HG02981 (cell line): ENCODE data around the gene MAP3K20.
A peak's percentile ranks its signal among the peaks of the same experiment; 100 is the strongest.
"Not testable (repeated sequence)": the region's sequence is repeated elsewhere in the genome, so short reads cannot be mapped to it uniquely, and the experiment has no call there.

ENCODE experiments used
- ATAC-seq: cut with Tn5 transposase; IDR thresholded peaks from one replicate; pipeline ENCODE4 v1.9.1; 2021; ENCODE audit warnings: mild to moderate bottlenecking, moderate library complexity; ENCODE audit not compliant: unreplicated experiment

MAP3K20 gene

DNA sequence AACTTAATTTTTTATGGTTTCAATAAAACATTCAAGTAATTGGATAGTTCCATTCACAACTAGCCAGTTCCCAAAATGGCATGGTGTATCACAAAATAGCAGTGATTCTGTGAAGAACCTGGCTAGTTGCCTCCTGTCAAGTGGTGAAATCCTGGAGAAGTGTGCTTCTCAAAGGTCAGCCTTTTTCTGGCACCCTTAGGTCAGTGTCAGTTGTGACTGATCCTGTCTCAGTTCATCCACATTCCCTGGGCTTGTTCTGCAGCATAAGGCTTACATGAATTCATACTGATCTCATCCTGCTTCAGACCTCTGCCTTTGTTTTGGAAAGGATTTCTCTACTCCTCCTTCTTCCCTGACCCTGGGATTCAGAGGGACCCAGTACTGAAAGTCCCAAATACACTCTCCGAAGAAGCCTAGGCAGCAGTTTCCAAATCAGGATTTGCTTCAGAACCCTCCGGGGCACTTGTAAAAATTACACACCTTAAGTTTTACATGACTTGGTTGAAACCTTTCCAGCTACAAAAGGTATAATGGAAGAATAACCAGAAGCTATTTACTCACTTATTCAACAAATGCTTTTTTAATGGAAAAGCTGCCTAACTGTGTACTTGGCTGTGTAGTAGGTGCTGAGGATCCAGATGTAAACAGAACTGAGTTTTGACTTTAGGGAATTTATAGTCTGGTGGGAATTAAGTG, 11.0 kb downstream of the MAP3K20 start:
- ATAC-seq: no peak

DNA sequence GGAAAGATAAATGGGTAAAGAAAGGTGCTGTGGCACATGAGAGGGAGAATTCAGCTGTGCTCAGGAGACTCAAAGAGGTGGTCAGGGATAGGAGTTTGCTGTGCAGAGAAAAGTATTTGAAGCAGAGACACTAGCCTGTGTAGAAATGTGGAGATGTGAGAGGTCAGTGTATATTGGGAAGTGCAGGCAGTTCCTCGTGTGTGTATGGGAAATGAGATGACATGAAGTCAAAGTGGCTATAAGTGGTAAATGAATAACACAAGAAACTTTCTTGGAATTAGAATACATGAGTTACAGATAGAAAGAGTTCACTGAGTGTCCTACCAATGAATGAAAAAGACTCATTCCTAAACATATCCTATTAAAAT, 11.6 kb downstream of the MAP3K20 start:
- no peak for ATAC-seq

DNA sequence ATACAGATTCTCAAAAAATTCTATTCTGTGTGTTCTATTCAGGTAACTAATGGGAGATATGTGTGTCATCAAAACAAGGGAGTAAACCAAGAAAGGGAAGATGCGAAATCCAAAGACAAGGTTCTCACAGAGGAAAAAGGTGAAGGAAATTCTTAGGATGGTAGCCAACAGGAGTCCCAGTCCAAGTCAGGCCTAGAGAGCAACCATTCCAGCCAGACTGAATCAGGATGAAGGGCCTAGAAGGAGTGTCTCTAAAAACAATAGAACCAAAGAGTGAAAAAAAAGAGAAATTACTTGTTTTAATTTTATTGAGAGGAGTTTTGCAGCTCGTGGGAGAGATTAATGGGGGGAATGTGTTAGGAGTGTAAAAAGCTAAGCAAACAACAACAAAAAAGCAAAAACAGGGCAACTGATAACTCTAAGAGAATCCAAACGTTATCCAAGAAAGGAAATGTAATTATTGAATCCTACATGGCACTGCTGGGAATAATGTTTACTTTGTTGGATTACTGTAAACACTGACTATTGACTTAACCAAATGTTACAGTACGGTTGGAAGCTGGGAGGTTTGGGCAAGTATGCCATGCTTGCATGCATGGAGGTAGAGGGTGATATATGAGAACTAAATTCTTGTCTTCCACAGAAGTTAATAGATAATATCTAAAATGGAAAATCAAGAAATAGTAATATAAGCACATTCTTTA, 12.3 kb downstream of the MAP3K20 start:
- no peak for ATAC-seq

DNA sequence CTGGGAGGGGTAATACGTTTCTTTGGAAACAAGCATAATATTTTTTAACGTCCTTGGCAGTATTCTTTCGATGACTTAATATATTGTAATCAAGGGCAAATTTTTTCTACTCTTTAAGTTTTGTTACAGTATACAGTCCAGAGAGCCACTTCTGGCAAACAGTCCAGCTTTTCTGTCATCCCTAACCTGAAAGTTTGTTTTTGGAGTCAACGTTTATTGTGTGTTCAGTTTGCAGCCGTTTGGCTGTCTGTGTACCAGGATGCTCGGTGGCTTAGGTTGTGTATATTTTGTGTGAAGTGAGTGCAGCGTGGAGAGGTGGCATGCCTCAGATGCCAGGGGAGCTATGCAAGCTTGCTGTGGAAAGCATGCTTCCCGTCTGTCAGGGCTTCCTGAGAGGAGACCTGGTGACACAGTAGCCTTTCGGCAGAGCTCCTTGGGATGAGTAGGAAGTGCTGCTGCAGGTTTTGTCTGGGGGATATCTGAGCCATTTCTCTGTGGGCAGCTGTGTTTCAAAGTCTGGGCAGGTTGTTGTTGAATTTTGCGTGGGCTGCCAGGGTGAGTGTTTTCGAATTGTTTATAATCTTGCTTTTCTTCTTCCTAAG, 14.7 kb downstream of the MAP3K20 start:
- no peak for ATAC-seq

DNA sequence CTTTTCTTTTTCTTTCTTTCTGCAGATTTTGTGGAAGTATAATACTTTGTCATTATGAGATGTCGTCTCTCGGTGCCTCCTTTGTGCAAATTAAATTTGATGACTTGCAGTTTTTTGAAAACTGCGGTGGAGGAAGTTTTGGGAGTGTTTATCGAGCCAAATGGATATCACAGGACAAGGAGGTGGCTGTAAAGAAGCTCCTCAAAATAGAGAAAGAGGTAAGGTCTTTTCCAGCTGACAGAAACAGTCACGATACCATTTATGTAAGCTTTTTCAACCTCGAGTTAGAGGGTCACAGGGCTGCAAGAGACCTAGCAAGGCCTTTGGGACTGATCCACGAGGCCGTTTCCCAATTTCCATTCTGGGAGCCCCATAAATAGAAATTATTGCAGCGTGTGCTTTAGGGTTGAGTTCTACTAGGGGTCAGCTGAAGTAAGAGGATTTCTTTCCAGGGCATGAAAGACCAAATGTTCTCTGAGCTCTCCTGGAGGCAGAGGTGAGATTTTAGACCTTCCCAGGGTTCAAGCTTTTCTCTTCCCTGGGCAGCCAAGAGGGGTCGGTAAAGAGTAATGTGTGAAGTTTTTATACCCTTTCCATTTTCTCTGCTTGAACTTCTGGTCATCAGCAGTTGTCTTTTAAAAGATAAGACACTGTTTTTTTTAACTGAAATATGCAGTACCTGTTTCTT, 15.5 kb downstream of the MAP3K20 start:
- no peak for ATAC-seq

DNA sequence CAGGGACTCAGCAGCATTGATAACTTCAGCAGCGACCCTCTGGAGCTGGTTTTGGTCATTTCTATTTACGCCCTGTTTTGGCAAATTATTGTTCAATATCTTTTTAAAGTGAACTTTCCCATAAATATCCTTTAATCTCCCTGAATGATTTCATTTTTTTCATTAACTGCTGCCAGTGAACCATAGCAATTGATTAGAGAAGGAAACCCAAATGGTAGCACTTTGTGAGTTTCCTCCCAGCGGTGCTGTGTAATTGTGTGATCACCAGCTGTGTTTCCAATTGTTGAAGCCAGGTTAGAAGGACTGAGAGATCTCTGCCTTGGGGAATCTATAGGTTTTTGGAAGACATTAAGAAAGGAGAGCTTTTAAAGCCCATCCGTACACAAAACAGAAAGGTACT, 16.3 kb downstream of the MAP3K20 start:
- ATAC-seq: no peak

DNA sequence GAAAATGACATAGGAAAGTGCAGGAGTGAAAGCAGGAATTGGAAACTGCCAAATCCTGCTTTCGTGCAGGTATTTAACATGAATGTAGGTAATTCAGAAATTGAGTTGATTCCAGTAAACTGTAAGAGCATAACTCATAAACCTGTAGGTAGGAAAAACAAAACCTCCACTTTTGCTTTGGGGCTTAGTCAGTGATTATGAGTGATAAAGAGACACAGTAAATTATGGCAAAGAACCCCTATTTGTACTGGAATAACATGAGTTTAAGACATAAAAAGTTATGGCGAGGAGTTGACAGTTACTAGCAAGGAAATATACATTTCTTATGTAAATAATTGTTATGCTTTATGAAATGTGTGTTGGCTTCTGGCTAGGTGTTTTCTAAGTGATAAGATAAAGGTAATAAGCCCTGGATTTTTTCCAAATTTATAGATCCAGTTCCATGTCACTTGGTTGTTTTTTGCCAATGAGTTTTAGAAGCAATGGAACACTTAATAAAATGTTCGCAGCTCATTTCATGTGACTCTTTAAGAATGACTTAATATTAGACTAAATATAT, 17.3 kb downstream of the MAP3K20 start:
- no peak for ATAC-seq

DNA sequence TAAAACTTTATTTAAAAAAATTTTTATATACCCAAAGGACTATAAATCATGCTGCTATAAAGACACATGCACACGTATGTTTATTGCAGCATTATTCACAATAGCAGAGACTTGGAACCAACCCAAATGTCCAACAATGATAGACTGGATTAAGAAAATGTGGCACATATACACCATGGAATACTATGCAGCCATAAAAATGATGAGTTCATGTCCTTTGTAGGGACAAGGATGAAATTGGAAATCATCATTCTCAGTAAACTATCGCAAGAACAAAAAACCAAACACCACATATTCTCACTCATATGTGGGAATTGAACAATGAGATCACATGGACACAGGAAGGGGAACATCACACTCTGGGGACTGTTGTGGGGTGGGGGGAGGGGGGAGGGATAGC, 18.0 kb downstream of the MAP3K20 start:
- ATAC-seq: not testable (repeated sequence)

DNA sequence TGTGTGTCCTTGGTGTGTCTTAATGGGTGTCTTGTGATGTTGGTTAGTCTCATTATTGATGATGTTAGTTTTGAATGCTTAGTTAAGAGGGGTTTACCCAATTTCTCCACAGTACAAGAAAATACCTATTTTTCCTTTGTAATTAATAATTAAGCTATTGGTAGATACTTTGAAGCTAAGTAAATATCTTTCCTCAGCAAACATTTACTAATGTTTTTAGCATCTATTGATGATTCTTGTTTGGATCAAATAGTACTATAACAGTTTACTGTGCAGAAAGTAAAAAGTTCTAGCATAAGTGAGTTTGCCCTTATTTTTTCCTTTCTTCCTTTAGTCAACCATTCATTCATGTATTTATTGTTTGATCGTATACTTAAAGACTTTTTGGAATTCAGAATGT, 19.1 kb downstream of the MAP3K20 start:
- no peak for ATAC-seq

DNA sequence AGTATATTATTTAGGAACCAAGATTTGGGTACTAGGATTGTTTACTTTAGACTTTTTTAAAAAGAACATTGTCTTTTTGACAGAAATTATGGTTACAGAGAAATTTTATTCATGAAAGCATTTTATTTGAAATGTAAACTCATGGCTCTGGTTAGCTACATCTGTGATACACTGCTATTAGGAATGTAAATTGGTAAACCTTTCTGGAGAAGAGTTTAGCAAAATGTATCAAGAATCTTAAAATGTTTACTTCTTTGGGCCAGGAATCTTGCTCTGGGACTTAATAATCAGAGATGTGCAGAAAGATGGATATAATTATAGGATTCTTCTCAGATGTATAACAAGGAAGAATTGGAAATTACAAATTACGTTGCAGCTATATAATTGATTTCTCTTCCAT, 19.7 kb downstream of the MAP3K20 start:
- no peak for ATAC-seq

DNA sequence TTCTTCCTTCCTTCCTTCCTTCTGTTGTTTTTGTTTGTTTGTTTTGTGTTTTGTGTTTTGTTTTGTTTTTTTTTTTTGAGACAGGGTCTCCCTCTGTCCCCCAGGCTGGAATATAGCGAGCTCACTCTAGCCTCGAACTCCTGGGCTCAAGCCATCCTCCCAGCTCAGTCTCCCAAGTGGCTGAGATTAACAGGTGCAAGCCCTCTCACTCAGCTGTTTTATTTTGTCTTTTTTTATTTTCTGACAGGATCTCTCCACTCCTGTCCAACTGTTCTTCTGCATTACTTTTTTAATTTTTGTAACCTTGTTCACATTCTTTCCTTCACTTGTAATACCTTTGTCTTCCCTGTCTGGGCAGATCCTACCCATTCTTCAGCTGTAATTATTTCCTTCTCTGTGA, 23.6 kb downstream of the MAP3K20 start:
- ATAC-seq: no peak

DNA sequence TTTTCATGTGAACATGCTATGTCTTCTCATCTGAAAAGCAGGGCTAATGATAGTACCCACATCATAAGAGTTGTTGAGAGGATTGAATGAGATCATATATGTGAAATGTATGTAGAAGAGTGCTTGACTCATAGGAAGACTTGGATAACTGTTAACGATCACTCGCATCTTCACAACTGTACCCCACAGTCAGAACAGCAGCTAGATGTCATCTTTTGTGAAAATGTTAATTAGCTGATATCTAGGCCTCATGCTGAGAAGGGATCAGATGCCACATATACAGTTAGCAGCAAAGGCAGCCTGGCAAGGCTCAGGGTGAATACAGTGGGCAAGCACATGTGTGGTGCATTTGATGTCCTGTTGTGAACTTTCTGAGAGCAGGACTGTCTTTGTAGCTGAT, 24.2 kb downstream of the MAP3K20 start:
- no peak for ATAC-seq

DNA sequence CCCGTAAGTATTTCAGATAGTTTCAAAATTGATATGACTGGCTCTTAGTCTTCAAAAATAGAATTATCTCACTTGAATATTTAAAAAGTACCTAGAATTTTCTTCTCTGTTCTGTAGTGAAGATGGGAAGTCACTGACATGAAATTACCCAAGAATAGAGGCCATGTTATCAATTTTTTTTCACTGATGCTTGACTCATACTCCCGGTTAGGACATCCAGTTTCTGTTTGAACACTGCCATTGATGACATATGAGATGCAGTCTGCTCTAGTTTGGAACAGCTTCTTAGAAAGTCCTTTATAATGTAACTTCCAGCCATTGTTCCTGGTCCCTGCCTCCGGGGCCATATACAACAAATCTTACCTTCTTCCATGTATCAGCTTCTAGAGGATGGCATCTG, 26.0 kb downstream of the MAP3K20 start:
- ATAC-seq: peak; percentile 80

DNA sequence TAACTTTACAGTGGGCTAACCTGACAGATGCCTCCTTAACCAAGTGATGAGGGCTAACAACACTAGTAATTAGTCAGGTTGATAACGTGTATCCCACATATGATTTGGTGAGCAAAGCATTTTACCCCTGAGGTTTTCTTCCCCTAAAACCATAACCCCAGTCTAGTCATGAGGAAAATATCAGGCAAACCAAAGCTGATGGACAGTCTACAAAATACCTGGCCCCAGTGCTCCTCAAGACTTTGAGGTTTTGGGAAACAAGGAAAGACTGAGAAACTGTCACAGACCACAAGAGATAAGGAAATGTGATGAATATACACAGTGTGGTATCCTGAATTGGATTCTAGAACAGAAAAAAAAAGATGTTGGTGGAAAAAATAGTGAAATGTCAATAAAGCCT, 28.5 kb downstream of the MAP3K20 start:
- no peak for ATAC-seq

DNA sequence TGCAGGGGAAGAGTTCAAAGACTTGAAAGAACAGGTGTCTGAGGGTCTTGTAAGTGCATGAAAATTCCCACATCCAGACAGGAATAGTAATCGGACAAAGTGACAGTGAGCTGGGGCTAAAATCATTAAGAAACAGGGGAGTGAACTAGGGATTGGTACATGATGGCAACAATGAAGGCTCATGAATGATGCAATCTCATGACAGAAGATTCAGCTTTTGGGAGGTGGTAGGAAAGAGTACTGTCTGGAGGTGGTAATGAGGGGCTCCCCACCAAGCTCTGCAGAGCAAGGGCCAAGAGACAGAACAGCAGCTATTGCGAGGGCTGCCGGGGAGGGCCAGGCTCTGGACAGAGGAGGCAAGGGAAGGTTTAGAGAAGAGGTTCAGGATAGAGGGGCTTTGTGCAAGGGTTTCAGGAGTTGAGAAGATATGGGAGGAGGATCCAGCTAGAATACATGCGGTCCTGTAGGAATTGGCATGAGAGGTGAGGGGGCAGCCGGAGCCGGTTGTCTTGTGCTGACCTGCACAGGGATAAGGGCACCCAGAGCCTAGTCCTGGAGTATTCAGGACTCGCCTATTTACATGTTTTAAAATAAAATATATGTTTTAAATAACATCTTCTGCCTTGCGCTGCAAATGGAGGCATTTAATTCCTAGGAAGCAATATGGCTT, 31.4 kb downstream of the MAP3K20 start:
- ATAC-seq: no peak

DNA sequence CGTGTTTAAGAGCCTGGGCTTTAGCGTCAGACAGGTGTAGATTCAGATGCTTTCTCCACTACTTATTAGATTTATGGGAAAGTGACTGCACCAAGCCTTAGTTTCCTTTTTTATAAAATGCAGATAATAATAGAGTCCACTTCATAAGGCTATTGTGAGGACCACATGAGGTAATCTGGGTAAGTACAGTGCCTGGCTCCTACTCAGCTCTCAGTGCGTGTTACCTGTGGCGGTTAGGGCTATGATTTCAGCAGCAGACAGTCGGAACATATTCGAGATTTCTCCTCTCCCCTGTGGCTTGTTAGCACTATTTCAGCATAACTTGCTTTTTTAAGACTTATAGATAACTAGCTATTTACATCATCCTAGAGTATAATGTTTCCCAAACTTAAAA, 32.0 kb downstream of the MAP3K20 start:
- ATAC-seq: no peak

DNA sequence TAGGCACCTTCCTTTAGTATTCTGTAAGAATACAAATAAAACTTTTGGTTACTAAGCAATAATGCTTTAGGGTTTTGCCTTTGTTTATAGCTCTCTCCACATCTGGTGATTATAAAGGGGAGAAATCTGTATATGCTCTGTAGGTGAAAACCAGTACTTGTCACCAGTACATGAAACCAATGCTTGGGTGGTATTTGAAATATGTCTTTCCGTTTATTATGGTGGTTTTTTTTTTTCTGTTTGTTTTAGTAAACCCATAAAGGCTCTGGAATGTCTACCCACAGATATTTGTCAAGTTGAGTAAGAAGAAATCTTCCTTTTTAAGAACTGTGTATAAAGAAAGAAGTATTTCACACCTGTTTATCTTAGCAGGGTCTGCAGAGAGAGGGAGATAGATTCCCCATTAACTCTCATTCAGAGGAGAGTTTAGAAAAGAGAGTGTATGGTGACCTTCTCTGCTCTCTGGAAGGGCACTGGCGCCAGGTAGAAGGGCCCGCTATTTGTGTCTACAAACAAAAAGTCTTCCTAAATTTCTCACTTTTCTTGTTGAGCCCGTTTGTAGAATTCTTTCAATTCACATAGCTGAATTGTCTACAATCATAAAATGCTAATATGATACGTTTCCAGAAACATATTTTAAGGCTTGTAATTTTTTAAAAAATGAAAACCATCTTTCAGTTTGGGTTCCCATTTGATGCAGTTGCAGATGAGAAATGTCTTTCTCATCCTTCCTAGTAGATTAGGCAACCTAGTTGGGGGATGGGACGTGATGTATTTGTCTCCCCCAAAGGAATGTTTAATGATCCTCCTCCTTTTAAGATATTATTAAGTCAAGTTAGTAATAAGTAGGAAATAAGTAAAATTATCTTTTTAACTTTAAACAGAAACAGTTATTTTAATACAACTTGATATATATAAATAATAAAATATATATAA, 33.9 kb downstream of the MAP3K20 start:
- ATAC-seq: no peak

DNA sequence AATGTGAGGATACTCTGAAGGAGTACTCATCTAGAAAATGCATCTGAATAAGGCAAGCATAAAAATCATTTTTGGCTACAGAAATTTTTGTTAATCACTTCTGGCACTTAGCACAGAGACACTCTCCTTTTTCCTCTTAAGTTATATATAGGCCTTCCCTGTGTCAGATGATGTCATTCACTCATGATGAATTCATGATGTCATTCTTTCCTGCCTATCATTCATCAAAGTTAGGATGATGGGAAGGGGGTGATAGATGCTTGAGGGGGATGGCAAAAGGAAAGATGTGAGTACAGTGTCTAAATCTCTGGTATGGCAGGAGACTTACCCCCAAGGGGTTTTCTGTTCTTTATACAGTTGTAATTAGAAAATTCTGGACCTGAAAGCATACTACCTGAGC, 42.0 kb downstream of the MAP3K20 start:
- no peak for ATAC-seq

DNA sequence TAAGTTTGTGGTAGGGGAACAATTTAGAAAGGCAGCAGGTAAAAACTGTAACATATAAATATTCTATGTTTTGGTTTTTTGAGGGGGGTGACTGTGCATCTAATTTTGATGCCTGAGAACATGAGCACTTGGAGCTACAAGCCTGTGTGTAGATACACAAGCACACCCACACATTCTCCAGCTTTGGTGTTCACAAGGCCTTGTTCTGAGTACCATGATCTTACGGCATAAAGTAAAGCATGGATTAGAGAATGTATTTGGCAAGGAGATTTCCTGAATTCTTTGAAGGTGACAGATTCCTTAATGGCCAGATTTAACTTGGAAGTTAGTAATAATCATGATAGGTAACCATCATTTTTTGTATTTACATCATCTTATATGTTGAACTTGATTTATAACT, 42.7 kb downstream of the MAP3K20 start:
- ATAC-seq: no peak
